HG02870 (cell line): ENCODE measurements around the gene PRPSAP1.

Source experiments
- ATAC-seq: cut with Tn5 transposase; IDR thresholded peaks from one replicate; pipeline ENCODE4 v1.9.1; 2021; ENCODE audit warnings: mild to moderate bottlenecking, moderate library complexity; ENCODE audit not compliant: unreplicated experiment

PRPSAP1 gene

GRCh38 chr17:76383546-76384221 lies 30.0 kb upstream of the PRPSAP1 start:
- no peak for ATAC-seq

GRCh38 chr17:76382803-76383545 lies 29.3 kb upstream of the PRPSAP1 start:
- ATAC-seq, result no peak

- no peak for ATAC-seq
Measured at GRCh38 chr17:76382351-76382802, 28.7 kb upstream of the PRPSAP1 start.

- ATAC-seq, result no peak
Measured at GRCh38 chr17:76381633-76382350, 28.1 kb upstream of the PRPSAP1 start.

- ATAC-seq, result no peak
Measured at GRCh38 chr17:76379646-76380376, 26.1 kb upstream of the PRPSAP1 start.

GRCh38 chr17:76379275-76379641 lies 25.5 kb upstream of the PRPSAP1 start:
- no peak for ATAC-seq

- no peak for ATAC-seq
Measured at GRCh38 chr17:76378548-76379274, 25.0 kb upstream of the PRPSAP1 start.

- no peak for ATAC-seq
Measured at GRCh38 chr17:76376318-76377133, 22.8 kb upstream of the PRPSAP1 start.

- ATAC-seq, result no peak
Measured at GRCh38 chr17:76371656-76372628, 18.2 kb upstream of the PRPSAP1 start.

GRCh38 chr17:76370261-76370993 lies 16.7 kb upstream of the PRPSAP1 start:
- no peak for ATAC-seq

- ATAC-seq, result no peak
Measured at GRCh38 chr17:76369804-76370203, 16.1 kb upstream of the PRPSAP1 start.

GRCh38 chr17:76369379-76369778 lies 15.7 kb upstream of the PRPSAP1 start:
- no peak for ATAC-seq

GRCh38 chr17:76368545-76368944 lies 14.8 kb upstream of the PRPSAP1 start:
- no peak for ATAC-seq

GRCh38 chr17:76367642-76368041 lies 13.9 kb upstream of the PRPSAP1 start:
- ATAC-seq, result no peak

GRCh38 chr17:76366247-76366646 lies 12.5 kb upstream of the PRPSAP1 start:
- no peak for ATAC-seq

GRCh38 chr17:76365256-76365903 lies 11.7 kb upstream of the PRPSAP1 start:
- ATAC-seq, result no peak

- no peak for ATAC-seq
Measured at GRCh38 chr17:76363107-76363842, 9.6 kb upstream of the PRPSAP1 start.
